H9 (cell line): ENCODE results near the gene ADAMTS16. TPM values are rescaled to one million over a fixed set of nuclear protein-coding genes. Genes with fewer than 3 reads are reported as not detected.

Experiments used
- DNase-seq: peaks from one replicate; pipeline ENCODE4 v3.0.0-alpha.2; 2017
- H2AFZ ChIP-seq: one replicate; pipeline ENCODE4 v1.6.1; 2013; ENCODE audit warnings: mild to moderate bottlenecking, low read length, control low read depth, moderate library complexity
- H2AK5ac ChIP-seq: 2 replicates; pipeline ENCODE4 v1.6.1; 2013; ENCODE audit warnings: low read length, control low read depth, mixed read lengths; ENCODE audit not compliant: insufficient read length
- H2BK120ac ChIP-seq: one replicate; pipeline ENCODE4 v1.6.1; 2013; ENCODE audit warnings: low read depth, mild to moderate bottlenecking, low read length, control low read depth, inconsistent platforms; ENCODE audit not compliant: poor library complexity, severe bottlenecking
- H2BK12ac ChIP-seq: 2 replicates; pipeline ENCODE4 v1.6.1; 2013; ENCODE audit warnings: low read length, control low read depth, mixed read lengths, low read depth; ENCODE audit not compliant: insufficient read length
- H2BK15ac ChIP-seq: 2 replicates; pipeline ENCODE4 v1.6.1; 2013; ENCODE audit warnings: low read depth, low read length, control low read depth
- H2BK20ac ChIP-seq: one replicate; pipeline ENCODE4 v1.6.1; 2013; ENCODE audit warnings: low read depth, mild to moderate bottlenecking, low read length, control low read depth, inconsistent platforms; ENCODE audit not compliant: poor library complexity, severe bottlenecking
- H2BK5ac ChIP-seq: 2 replicates; pipeline ENCODE4 v1.6.1; 2013; ENCODE audit warnings: low read length, control low read depth, mixed read lengths; ENCODE audit not compliant: insufficient read length
- H3K14ac ChIP-seq: 2 replicates; pipeline ENCODE4 v1.6.1; 2013; ENCODE audit warnings: low read length, control low read depth; ENCODE audit not compliant: insufficient read depth
- H3K18ac ChIP-seq: 2 replicates; pipeline ENCODE4 v1.6.1; 2013; ENCODE audit warnings: low read depth, mild to moderate bottlenecking, mixed read lengths, low read length, control low read depth; ENCODE audit not compliant: insufficient read length
- H3K23ac ChIP-seq: 2 replicates; pipeline ENCODE4 v1.6.1; 2013; ENCODE audit warnings: low read length, control low read depth, mixed read lengths, low read depth; ENCODE audit not compliant: insufficient read length
- H3K23me2 ChIP-seq: 2 replicates; pipeline ENCODE4 v1.6.1; 2013; ENCODE audit warnings: low read depth, mild to moderate bottlenecking, mixed read lengths, low read length, control low read depth; ENCODE audit not compliant: insufficient read length, poor library complexity, severe bottlenecking
- H3K27ac ChIP-seq: 2 replicates; pipeline ENCODE4 v1.5.1; 2013; ENCODE audit warnings: low read length, control low read depth, mixed read lengths, low read depth; ENCODE audit not compliant: insufficient read length
- H3K27me3 ChIP-seq: 2 replicates; pipeline ENCODE4 v1.6.1; 2013; ENCODE audit warnings: low read length, control low read depth, inconsistent platforms; ENCODE audit not compliant: insufficient read depth
- H3K4ac ChIP-seq: 2 replicates; pipeline ENCODE4 v1.6.1; 2013; ENCODE audit warnings: low read depth, mild to moderate bottlenecking, control low read depth, inconsistent platforms, low read length, moderate library complexity
- H3K4me1 ChIP-seq: 2 replicates; pipeline ENCODE4 v1.6.1; 2013; ENCODE audit warnings: low read length, control low read depth, inconsistent platforms; ENCODE audit not compliant: insufficient read depth
- H3K4me2 ChIP-seq: 2 replicates; pipeline ENCODE4 v1.6.1; 2013; ENCODE audit warnings: low read length, control low read depth, mixed read lengths; ENCODE audit not compliant: insufficient read length, insufficient read depth
- H3K56ac ChIP-seq: 2 replicates; pipeline ENCODE4 v1.6.1; 2013; ENCODE audit warnings: low read depth, mild to moderate bottlenecking, mixed read lengths, low read length, control low read depth; ENCODE audit not compliant: insufficient read length
- H3K79me1 ChIP-seq: 2 replicates; pipeline ENCODE4 v1.6.1; 2013; ENCODE audit warnings: low read depth, mild to moderate bottlenecking, moderate library complexity, low read length, control low read depth, inconsistent platforms; ENCODE audit not compliant: insufficient read depth, poor library complexity, severe bottlenecking
- H3K79me2 ChIP-seq: 2 replicates; pipeline ENCODE4 v1.6.1; 2013; ENCODE audit warnings: low read length, control low read depth, inconsistent platforms; ENCODE audit not compliant: insufficient read depth
- H3K9ac ChIP-seq: 2 replicates; pipeline ENCODE4 v1.6.1; 2013; ENCODE audit warnings: low read length, control low read depth, mixed read lengths; ENCODE audit not compliant: insufficient read length; ENCODE audit errors: extremely low read depth
- H3K9me3 ChIP-seq: one replicate; pipeline ENCODE4 v1.6.1; 2013; ENCODE audit warnings: low read depth, low read length, inconsistent platforms; ENCODE audit not compliant: control insufficient read depth
- H3T11ph ChIP-seq: one replicate; pipeline ENCODE4 v1.6.1; 2013; ENCODE audit warnings: mild to moderate bottlenecking, low read length, control low read depth, inconsistent platforms
- H4K20me1 ChIP-seq: one replicate; pipeline ENCODE4 v1.6.1; 2013; ENCODE audit not compliant: control insufficient read depth, insufficient read length, insufficient read depth
- H4K5ac ChIP-seq: 2 replicates; pipeline ENCODE4 v1.6.1; 2013; ENCODE audit warnings: low read depth, mild to moderate bottlenecking, mixed read lengths, low read length, control low read depth; ENCODE audit not compliant: insufficient read length
- H4K8ac ChIP-seq: replicated peaks from 2 replicates; pipeline ENCODE4 v1.6.1; 2013; ENCODE audit warnings: low read length, control low read depth, mixed read lengths, low read depth; ENCODE audit not compliant: insufficient read length
- H4K91ac ChIP-seq: 2 replicates; pipeline ENCODE4 v1.6.1; 2013; ENCODE audit warnings: low read depth, mild to moderate bottlenecking, moderate library complexity, mixed read lengths, low read length, control low read depth; ENCODE audit not compliant: insufficient read length
- H3K27ac Mint-ChIP-seq, 3 experiments: 2 replicates in 2 of 3; 3 replicates in 1 of 3; pipeline ENCODE4 v1.8.0; 2020 to 2021; ENCODE audit warnings: mixed read lengths in 3 of 3, mild to moderate bottlenecking in 1 of 3, moderate library complexity in 1 of 3
- H3K27me3 Mint-ChIP-seq: 2 replicates; pipeline ENCODE4 v1.8.0; 2021; ENCODE audit warnings: low read depth, mild to moderate bottlenecking, moderate library complexity, mixed read lengths
- H3K36me3 Mint-ChIP-seq, 3 experiments: 2 replicates in 2 of 3; 3 replicates in 1 of 3; pipeline ENCODE4 v1.8.0; 2020 to 2021; ENCODE audit warnings: low read depth in 3 of 3, mixed read lengths in 3 of 3; ENCODE audit not compliant: insufficient read depth in 1 of 3
- H3K4me1 Mint-ChIP-seq, 2 experiments: 2 replicates each; pipeline ENCODE4 v1.8.0; 2020; ENCODE audit warnings: mixed read lengths in 2 of 2
- H3K4me3 Mint-ChIP-seq, 2 experiments: 2 replicates in 1 of 2; 3 replicates in 1 of 2; pipeline ENCODE4 v1.8.0; 2020 to 2021; ENCODE audit warnings: mild to moderate bottlenecking in 2 of 2, mixed read lengths in 2 of 2, moderate library complexity in 1 of 2
- H3K9me3 Mint-ChIP-seq, 2 experiments: 2 replicates in 1 of 2; 3 replicates in 1 of 2; pipeline ENCODE4 v1.8.0; 2020; ENCODE audit warnings: mild to moderate bottlenecking in 2 of 2, mixed read lengths in 2 of 2, moderate library complexity in 1 of 2
- CTCF ChIP-seq: fragments of 200-600 bp; sonication (generic); conservative IDR thresholded peaks from 3 replicates; pipeline ENCODE4 v1.8.0; 2021; ENCODE audit warnings: antibody characterized with exemption, mild to moderate bottlenecking
- WGBS: extraction: QIAGEN DNeasy Blood & Tissue Kit; methylation state at CpG from one replicate; pipeline ENCODE4 v1.1.7; 2013; ENCODE audit warnings: missing lambda C conversion rate, low lambda C conversion rate, mixed read lengths; ENCODE audit not compliant: insufficient read length; ENCODE audit errors: extremely low coverage; 5-methylcytosine and 5-hydroxymethylcytosine counted together
- total RNA-seq: library from RNA; stranded (reverse); gene quantifications from 2 replicates; pipeline ENCODE4 v1.2.1, GENCODE V29; 2021

Gene ADAMTS16
- total RNA-seq, 1 experiment from 2014 or later = 4.5 TPM

- Histone ChIP-seq H4K8ac (no peak overlapping the region), H3K4me1 (no peaks in the 10 kb centered on the region; the same call in 1 of the 2 replicates), H2AK5ac (no peak overlapping the region), H3K14ac (no peak overlapping the region), H2BK5ac (no peak overlapping the region), H3K79me1 (no peaks in the 10 kb centered on the region), H3K23ac (no peak overlapping the region), H3K18ac (no peak overlapping the region), H4K20me1 (no peaks in the 10 kb centered on the region), H3K9me3 (peaks cover under 1% of the 10 kb centered on the region), H4K5ac (no peak overlapping the region), H3K9ac (no peak overlapping the region), H3K27me3 (no peaks in the 10 kb centered on the region), H3K4me2 (no peak overlapping the region), H3T11ph (no peak overlapping the region), H4K91ac (no peak overlapping the region), H3K56ac (no peak overlapping the region), H2BK12ac (no peak overlapping the region), H3K4ac (no peak overlapping the region), H3K23me2 (no peaks in the 10 kb centered on the region), H2AFZ (peak overlapping the region; percentile 25), H3K79me2 (no peaks in the 10 kb centered on the region), H3K27ac (no peak overlapping the region), H2BK20ac (no peak overlapping the region), H2BK15ac (no peak overlapping the region), H2BK120ac (no peak overlapping the region)
- Mint-ChIP-seq H3K4me3 (no peak overlapping the region), H3K9me3 (peaks cover 4 to 9% of the 10 kb centered on the region in 2 experiments; a peak in 3 of 5 replicates), H3K4me1 (peaks cover 3 to 6% of the 10 kb centered on the region in 2 experiments; a peak in 3 of 4 replicates), H3K27ac (no peak overlapping the region), H3K36me3 (peaks cover 3 to 7% (median 5%) of the 10 kb centered on the region in 3 experiments; a peak in 6 of 7 replicates), H3K27me3 (no peaks in the 10 kb centered on the region; the same call in 1 of the 2 replicates)
- no peak for DNase-seq
- WGBS = no CpG with 5 or more reads among the region's 8 CpGs
- TF ChIP-seq CTCF = no peak
Measured at GRCh38 chr5:5128766-5129165, 11.4 kb upstream of the ADAMTS16 start.
